Stomach (tissue), 9 donors: ENCODE data around the gene GRHL1. TPM values are rescaled to one million over a fixed set of nuclear protein-coding genes. Genes with fewer than 3 reads are reported as not detected.

Source experiments
- DNase-seq, 2 donors: peaks; one replicate each; pipeline versions ENCODE4 v3.0.0 to v3.0.0-alpha.2; 2013 to 2019
- H3K27ac ChIP-seq, 5 donors: fragments of 200-600 bp in 4 of 5; sonication (generic) in 4 of 5; one replicate each; pipeline ENCODE4 v1.5.1; 2013 to 2019; ENCODE audit warnings: mild to moderate bottlenecking in 1 of 5, moderate library complexity in 1 of 5
- H3K27me3 ChIP-seq, 3 donors: fragments of 200-600 bp; sonication (generic); one replicate each; pipeline ENCODE4 v1.5.1; 2017 to 2019; ENCODE audit warnings: mixed run types in 1 of 3
- H3K36me3 ChIP-seq, 4 donors: fragments of 200-600 bp; sonication (generic); 1 replicate in 3 of 4; 2 replicates in 1 of 4; pipeline ENCODE4 v1.5.1; 2016 to 2019
- H3K4me1 ChIP-seq, 4 donors: fragments of 200-600 bp; sonication (generic); one replicate each; pipeline ENCODE4 v1.5.1; 2016 to 2019
- H3K4me3 ChIP-seq, 4 donors: fragments of 200-600 bp; sonication (generic) in 3 of 4; one replicate each; pipeline ENCODE4 v1.5.1; 2016 to 2019; ENCODE audit warnings: mild to moderate bottlenecking in 1 of 4
- H3K9me3 ChIP-seq, 4 donors: fragments of 200-600 bp; sonication (generic); one replicate each; pipeline ENCODE4 v1.5.1; 2016 to 2019
- EP300 ChIP-seq: sonication (generic); formaldehyde crosslinking; IDR thresholded peaks from one replicate; pipeline ENCODE4 v1.6.1; 2017; ENCODE audit warnings: antibody characterized with exemption
- POLR2A ChIP-seq, 4 donors: fragments of 450-650 bp; IDR thresholded peaks; one replicate each; pipeline ENCODE4 v1.6.1; 2016; ENCODE audit warnings: antibody characterized with exemption in 4 of 4, control low read depth in 2 of 4, mild to moderate bottlenecking in 1 of 4, moderate library complexity in 1 of 4
- POLR2AphosphoS5 ChIP-seq, 3 donors: sonication (generic); formaldehyde crosslinking; IDR thresholded peaks; one replicate each; pipeline ENCODE4 v1.6.1; 2016; ENCODE audit warnings: antibody characterized with exemption in 3 of 3
- WGBS, 5 donors: extraction: QIAGEN DNeasy Blood & Tissue Kit in 3 of 5; methylation state at CpG; one replicate each; pipeline versions ENCODE4 v1.1.5 to v1.1.7; 2013 to 2018; 5-methylcytosine and 5-hydroxymethylcytosine counted together
- intact Hi-C: fragments of 100-400 bp; cut with DNase I; formaldehyde crosslinking; loops from one replicate; pipeline ENCODE4 v1.15.1; 2023; ENCODE audit warnings: low total_unique reads
- polyA plus RNA-seq, 3 donors: library from polyadenylated mRNA; stranded (reverse); fragments of 200-250 nt; gene quantifications; one replicate each; pipeline ENCODE4 v1.2.3, GENCODE V29; 2013
- total RNA-seq, 5 donors: library from RNA; depleted of rRNA; stranded (reverse); fragments of >200 nt; gene quantifications; one replicate each; pipeline versions ENCODE4 v1.1.0 to v1.2.3, GENCODE V29; 2014 to 2016
- TF ChIP-seq, protein P1 (sequence below), 7 experiments: fragments of 450-650 bp in 4 of 7; fragments of 200-600 bp in 3 of 7; sonication (generic) in 3 of 7; IDR thresholded peaks; one replicate each; pipeline ENCODE4 v1.5.1; 2016 to 2019; ENCODE audit warnings: antibody characterized with exemption in 7 of 7, control low read depth in 2 of 7, mild to moderate bottlenecking in 1 of 7
- donor health status: healthy with polysubstance abuse.
- donor health status: Bipolar disorder and iron deficiency.
- donor health status: healthy.

Gene GRHL1
- total and polyA plus RNA-seq, 8 donors, result 0.89 to 16.5 (median 3.8) TPM

DNA sequence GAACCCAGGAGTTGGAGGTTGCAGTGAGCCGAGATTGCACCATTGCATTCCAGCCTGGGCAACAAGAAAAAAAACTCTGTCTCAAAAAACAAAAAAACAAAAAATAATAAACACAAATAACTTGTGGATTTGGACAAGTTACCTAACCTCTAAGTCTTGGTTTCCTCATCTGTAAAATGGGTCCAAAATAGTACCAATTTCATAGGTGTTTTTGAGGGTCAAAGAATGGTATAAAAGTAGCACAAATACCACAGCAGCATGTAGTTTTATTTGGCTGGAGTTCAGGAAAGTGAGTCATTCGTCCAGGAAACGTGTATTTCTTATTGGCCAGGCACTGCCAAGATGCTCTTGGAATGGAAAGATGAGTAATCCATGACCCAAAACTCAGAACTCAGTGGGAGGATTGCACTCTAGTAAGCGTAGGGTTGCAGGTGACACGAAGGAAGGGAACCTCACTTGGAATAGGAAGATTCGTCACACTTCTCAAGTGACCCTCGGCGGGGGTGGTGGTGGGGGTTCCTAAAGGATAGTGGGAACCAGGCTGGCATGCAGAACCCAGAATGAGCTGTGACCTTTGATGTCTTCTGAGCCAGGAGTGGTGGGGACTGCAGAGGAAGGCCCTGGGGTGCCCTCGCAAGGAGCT lies 24.4 kb downstream of the GRHL1 start:
- peak in 1 of 2 donors; percentile 58 for DNase-seq
- H3K36me3 ChIP-seq, result no peaks in the 10 kb centered on the region
- no peak overlapping the region for H3K4me3 ChIP-seq
- WGBS, 5 donors, result 52 to 61% (median 60%) methylated on average over 9 of the region's 9 CpGs
- H3K4me1 ChIP-seq, result peaks cover 4 to 54% (median 31%) of the 10 kb centered on the region in 4 donors
- no peaks in the 10 kb centered on the region for H3K27me3 ChIP-seq
- H3K9me3 ChIP-seq, result no peaks in the 10 kb centered on the region
- intact Hi-C loops, result no loop called here
- peak overlapping the region; percentile 18 to 68 (median 61) for H3K27ac ChIP-seq
- TF ChIP-seq POLR2AphosphoS5 (IDR thresholded peaks at IDR 0.05) (peak in 2 of 3 donors; percentile 49 to 81), POLR2A (IDR thresholded peaks at IDR 0.05) (no peak)
- TF ChIP-seq, protein P1, sequence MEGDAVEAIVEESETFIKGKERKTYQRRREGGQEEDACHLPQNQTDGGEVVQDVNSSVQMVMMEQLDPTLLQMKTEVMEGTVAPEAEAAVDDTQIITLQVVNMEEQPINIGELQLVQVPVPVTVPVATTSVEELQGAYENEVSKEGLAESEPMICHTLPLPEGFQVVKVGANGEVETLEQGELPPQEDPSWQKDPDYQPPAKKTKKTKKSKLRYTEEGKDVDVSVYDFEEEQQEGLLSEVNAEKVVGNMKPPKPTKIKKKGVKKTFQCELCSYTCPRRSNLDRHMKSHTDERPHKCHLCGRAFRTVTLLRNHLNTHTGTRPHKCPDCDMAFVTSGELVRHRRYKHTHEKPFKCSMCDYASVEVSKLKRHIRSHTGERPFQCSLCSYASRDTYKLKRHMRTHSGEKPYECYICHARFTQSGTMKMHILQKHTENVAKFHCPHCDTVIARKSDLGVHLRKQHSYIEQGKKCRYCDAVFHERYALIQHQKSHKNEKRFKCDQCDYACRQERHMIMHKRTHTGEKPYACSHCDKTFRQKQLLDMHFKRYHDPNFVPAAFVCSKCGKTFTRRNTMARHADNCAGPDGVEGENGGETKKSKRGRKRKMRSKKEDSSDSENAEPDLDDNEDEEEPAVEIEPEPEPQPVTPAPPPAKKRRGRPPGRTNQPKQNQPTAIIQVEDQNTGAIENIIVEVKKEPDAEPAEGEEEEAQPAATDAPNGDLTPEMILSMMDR (IDR thresholded peaks at IDR 0.05), result no peak

- Histone ChIP-seq H3K9me3 (no peaks in the 10 kb centered on the region), H3K4me3 (no peak overlapping the region), H3K27me3 (no peaks in the 10 kb centered on the region), H3K27ac (no peak overlapping the region), H3K4me1 (peaks cover 16 to 37% (median 23%) of the 10 kb centered on the region in 4 donors), H3K36me3 (no peaks in the 10 kb centered on the region)
- WGBS, 5 donors, result 64 to 75% (median 73%) methylated on average over 6 of the region's 6 CpGs
- TF ChIP-seq, protein P1 (IDR thresholded peaks at IDR 0.05), result no peak
- no peak for TF ChIP-seq EP300
- TF ChIP-seq POLR2AphosphoS5 (IDR thresholded peaks at IDR 0.05), result no peak
- TF ChIP-seq POLR2A (IDR thresholded peaks at IDR 0.05), result no peak
- intact Hi-C loops, result no loop called here
- DNase-seq, result no peak
Measured at GRCh38 chr2:9979977-9980376, 28.5 kb downstream of the GRHL1 start.

DNA sequence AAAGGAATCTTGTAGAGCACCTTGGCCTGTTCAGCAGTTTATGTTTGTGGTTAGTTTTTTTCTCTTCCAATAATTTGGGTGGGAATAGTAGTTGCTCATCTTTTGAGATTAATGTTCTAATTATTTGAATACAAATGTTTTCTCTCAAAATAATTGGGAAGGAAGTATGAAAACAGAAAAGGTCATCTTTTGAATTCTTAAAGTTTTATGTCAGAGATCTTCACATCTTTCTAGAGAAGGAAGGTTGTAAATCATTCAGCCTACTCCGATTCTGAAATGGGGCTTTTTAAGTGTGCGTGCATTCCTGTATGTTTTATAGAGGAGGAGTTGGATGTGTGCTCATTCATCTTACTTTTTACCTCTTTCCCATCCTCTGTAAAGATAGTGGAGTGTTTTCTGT lies 29.0 kb downstream of the GRHL1 start:
- intact Hi-C loops, result no loop called here
- DNase-seq, result no peak
- Histone ChIP-seq H3K4me3 (no peak overlapping the region), H3K36me3 (no peaks in the 10 kb centered on the region), H3K27ac (no peak overlapping the region), H3K4me1 (peaks cover 14 to 32% (median 23%) of the 10 kb centered on the region in 4 donors), H3K9me3 (no peaks in the 10 kb centered on the region), H3K27me3 (no peaks in the 10 kb centered on the region)
- TF ChIP-seq POLR2A (IDR thresholded peaks at IDR 0.05), result no peak
- TF ChIP-seq, protein P1 (IDR thresholded peaks at IDR 0.05), result no peak
- TF ChIP-seq POLR2AphosphoS5 (IDR thresholded peaks at IDR 0.05), result no peak
- no peak for TF ChIP-seq EP300
- WGBS, 5 donors, result 85 to 96% (median 93%) methylated on average over 2 of the region's 2 CpGs

DNA sequence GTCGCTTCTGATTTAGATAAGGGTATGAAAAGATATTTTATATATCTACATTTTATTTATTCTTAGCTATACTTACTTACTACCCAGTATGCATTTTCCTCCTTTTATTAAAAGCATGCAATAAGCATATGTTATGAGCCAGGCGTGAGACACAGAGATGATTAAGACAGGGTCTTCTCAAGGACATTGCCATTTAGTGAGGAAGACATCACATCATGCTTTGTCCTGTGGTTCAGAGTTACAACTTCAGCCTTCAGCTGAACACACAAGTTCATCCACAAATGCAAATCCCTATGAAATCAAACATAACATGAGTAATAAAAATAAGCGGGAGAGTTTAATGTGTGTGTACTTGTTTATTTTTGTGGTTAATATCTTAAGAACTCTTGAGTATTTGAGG lies 30.2 kb downstream of the GRHL1 start:
- Histone ChIP-seq H3K27me3 (no peaks in the 10 kb centered on the region), H3K4me1 (peaks cover 11 to 21% (median 16%) of the 10 kb centered on the region in 4 donors), H3K9me3 (no peaks in the 10 kb centered on the region), H3K36me3 (peaks cover 0 to 2% (median under 1%) of the 10 kb centered on the region in 4 donors), H3K27ac (no peak overlapping the region), H3K4me3 (no peak overlapping the region)
- intact Hi-C loops, result no loop called here
- DNase-seq, result no peak
- WGBS, 5 donors, result 80 to 89% (median 84%) methylated on average over 3 of the region's 3 CpGs
- TF ChIP-seq EP300, result no peak
- no peak for TF ChIP-seq POLR2A (IDR thresholded peaks at IDR 0.05)
- no peak for TF ChIP-seq POLR2AphosphoS5 (IDR thresholded peaks at IDR 0.05)
- TF ChIP-seq, protein P1 (IDR thresholded peaks at IDR 0.05), result no peak
